CD14-positive monocyte (primary cell): ENCODE results near the gene PLA2G2A. TPM values are rescaled to one million over a fixed set of nuclear protein-coding genes. Genes with fewer than 3 reads are reported as not detected.

Experiments used
- DNase-seq, 3 donors: peaks; one replicate each; pipeline ENCODE4 v3.0.0-alpha.2; 2011 to 2022
- H2AFZ ChIP-seq: 2 replicates; pipeline ENCODE4 v1.6.0; 2012; ENCODE audit warnings: mild to moderate bottlenecking, low read depth, low read length, inconsistent platforms; ENCODE audit not compliant: insufficient read depth, poor library complexity, severe bottlenecking
- H3K27ac ChIP-seq, 2 donors: 1 replicate in 1 of 2; 2 replicates in 1 of 2; pipeline ENCODE4 v1.5.1; 2012 to 2013; ENCODE audit warnings: low read length in 2 of 2, control low read depth in 1 of 2, inconsistent platforms in 1 of 2, low read depth in 1 of 2, mild to moderate bottlenecking in 1 of 2
- H3K27me3 ChIP-seq, 2 donors: one replicate each; pipeline versions ENCODE4 v1.6.0 to v1.6.1; 2011 to 2013; ENCODE audit warnings: low read length in 2 of 2; ENCODE audit not compliant: control insufficient read depth in 2 of 2, insufficient read depth in 2 of 2
- H3K36me3 ChIP-seq, 2 donors: replicated peaks in 1 of 2; 1 replicate in 1 of 2; 2 replicates in 1 of 2; pipeline versions ENCODE4 v1.5.1 to v1.6.1; 2012 to 2013; ENCODE audit warnings: low read length in 2 of 2, control low read depth in 1 of 2, inconsistent platforms in 1 of 2, mild to moderate bottlenecking in 1 of 2; ENCODE audit not compliant: insufficient read depth in 2 of 2, control insufficient read depth in 1 of 2
- H3K4me1 ChIP-seq, 2 donors: 1 replicate in 1 of 2; 2 replicates in 1 of 2; pipeline versions ENCODE4 v1.5.1 to v1.6.1; 2012 to 2013; ENCODE audit warnings: low read length in 2 of 2, control low read depth in 1 of 2, inconsistent platforms in 1 of 2, mild to moderate bottlenecking in 1 of 2, moderate library complexity in 1 of 2; ENCODE audit not compliant: insufficient read depth in 2 of 2, control insufficient read depth in 1 of 2
- H3K4me2 ChIP-seq: replicated peaks from 2 replicates; pipeline ENCODE3; 2012; ENCODE audit warnings: low read length, moderate library complexity, mild to moderate bottlenecking; ENCODE audit not compliant: poor library complexity, severe bottlenecking; ENCODE audit errors: extremely low read depth
- H3K4me3 ChIP-seq, 3 experiments: fragments of 200-600 bp in 1 of 3; sonication (generic) in 1 of 3; replicated peaks in 1 of 3; 1 replicate in 2 of 3; 2 replicates in 1 of 3; pipeline ENCODE4 v1.5.1; 2011 to 2013; ENCODE audit warnings: low read length in 3 of 3, mild to moderate bottlenecking in 3 of 3, control low read depth in 2 of 3, low read depth in 2 of 3, inconsistent platforms in 1 of 3, moderate library complexity in 1 of 3
- H3K79me2 ChIP-seq: 2 replicates; pipeline ENCODE4 v1.6.0; 2012; ENCODE audit warnings: mild to moderate bottlenecking, control low read depth, inconsistent platforms, low read length, moderate library complexity; ENCODE audit not compliant: insufficient read depth
- H3K9ac ChIP-seq: 2 replicates; pipeline ENCODE4 v1.6.0; 2017; ENCODE audit warnings: low read length, mild to moderate bottlenecking; ENCODE audit not compliant: insufficient read depth, poor library complexity, severe bottlenecking
- H3K9me3 ChIP-seq, 2 donors: replicated peaks in 1 of 2; 1 replicate in 1 of 2; 2 replicates in 1 of 2; pipeline versions ENCODE4 v1.5.1 to v1.6.1; 2012 to 2013; ENCODE audit warnings: low read length in 2 of 2, control low read depth in 1 of 2; ENCODE audit not compliant: control insufficient read depth in 1 of 2, insufficient read depth in 1 of 2
- H4K20me1 ChIP-seq: 2 replicates; pipeline ENCODE4 v1.6.0; 2012; ENCODE audit warnings: mild to moderate bottlenecking, low read length, control low read depth, moderate library complexity; ENCODE audit not compliant: insufficient read depth
- H3K27ac Mint-ChIP-seq, 7 donors: one replicate each; pipeline ENCODE4 v1.8.0; 2020; ENCODE audit warnings: mild to moderate bottlenecking in 7 of 7, mixed read lengths in 7 of 7, moderate library complexity in 6 of 7, inconsistent platforms in 2 of 7
- H3K27me3 Mint-ChIP-seq, 3 donors: one replicate each; pipeline ENCODE4 v1.8.0; 2021 to 2022; ENCODE audit warnings: low read depth in 3 of 3, mild to moderate bottlenecking in 3 of 3, mixed read lengths in 3 of 3, moderate library complexity in 3 of 3, inconsistent platforms in 1 of 3
- H3K36me3 Mint-ChIP-seq, 2 donors: one replicate each; pipeline ENCODE4 v1.8.0; 2020; ENCODE audit warnings: mixed read lengths in 2 of 2, inconsistent platforms in 1 of 2, mild to moderate bottlenecking in 1 of 2
- H3K4me1 Mint-ChIP-seq: one replicate; pipeline ENCODE4 v1.8.0; 2020; ENCODE audit warnings: mild to moderate bottlenecking, mixed read lengths
- H3K4me3 Mint-ChIP-seq, 2 donors: one replicate each; pipeline ENCODE4 v1.8.0; 2020; ENCODE audit warnings: mild to moderate bottlenecking in 2 of 2, mixed read lengths in 2 of 2, moderate library complexity in 1 of 2
- H3K9me3 Mint-ChIP-seq, 7 donors: one replicate each; pipeline ENCODE4 v1.8.0; 2020 to 2022; ENCODE audit warnings: mixed read lengths in 7 of 7, mild to moderate bottlenecking in 6 of 7, moderate library complexity in 6 of 7, inconsistent platforms in 2 of 7
- WGBS: methylation state at CpG from one replicate; pipeline ENCODE4 v1.1.5; 2013; ENCODE audit warnings: missing lambda C conversion rate; ENCODE audit not compliant: insufficient coverage; 5-methylcytosine and 5-hydroxymethylcytosine counted together
- intact Hi-C, 2 donors: fragments of 100-400 bp; cut with micrococcal nuclease; formaldehyde crosslinking; loops; one replicate each; pipeline versions ENCODE4 v1.15.0 to v1.15.1; 2023
- polyA plus RNA-seq, 3 donors: library from polyadenylated mRNA; depleted of rRNA in 1 of 3; unstranded in 2 of 3; stranded (reverse) in 1 of 3; fragments of 300-500 nt in 2 of 3; fragments of >200 nt in 1 of 3; fragmentation: Illumina TruSeq in 2 of 3; gene quantifications; 1 replicate in 2 of 3; 2 replicates in 1 of 3; pipeline ENCODE4 v1.2.3, GENCODE V29; 2012 to 2021
- TF ChIP-seq, protein P1 (sequence below): fragments of 200-600 bp; IDR thresholded peaks from one replicate; pipeline ENCODE4 v1.8.0; 2022; ENCODE audit warnings: antibody characterized with exemption, mild to moderate bottlenecking

PLA2G2A gene
- polyA plus RNA-seq, 3 donors: not detected

DNA sequence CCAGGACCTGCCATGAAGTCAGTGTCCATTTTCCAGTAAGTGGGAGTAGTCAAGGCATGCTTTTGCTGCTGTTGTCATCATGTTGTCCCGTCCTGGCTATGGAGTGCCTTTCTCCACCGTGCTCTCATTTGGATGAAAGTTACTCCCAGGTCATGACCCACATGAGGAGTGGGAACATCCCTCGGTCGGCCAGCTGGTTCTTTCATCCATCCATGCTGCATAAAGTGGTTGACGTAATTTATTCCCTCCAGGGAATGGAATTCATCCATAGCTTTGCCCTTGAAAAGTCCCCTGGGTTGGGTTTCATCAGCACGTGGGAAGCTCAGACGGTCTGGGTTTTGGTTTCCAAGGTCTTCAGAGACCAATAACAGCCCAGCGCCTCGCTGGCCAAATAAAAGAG lies 11.6 kb downstream of the PLA2G2A start:
- H3K27me3 Mint-ChIP-seq: peaks cover 6 to 22% (median 16%) of the 10 kb centered on the region in 3 donors
- H3K79me2 ChIP-seq: no peaks in the 10 kb centered on the region
- no peaks in the 10 kb centered on the region for H3K36me3 Mint-ChIP-seq
- H3K9me3 ChIP-seq: no peaks in the 10 kb centered on the region
- H3K9ac ChIP-seq: no peak overlapping the region
- H3K4me3 Mint-ChIP-seq: no peak overlapping the region
- H2AFZ ChIP-seq: no peak overlapping the region
- intact Hi-C loops: no loop called here
- WGBS: 88% methylated on average over 9 of the region's 9 CpGs
- no peak for DNase-seq
- H3K27me3 ChIP-seq: no peaks in the 10 kb centered on the region
- no peaks in the 10 kb centered on the region for H3K4me1 Mint-ChIP-seq
- no peak overlapping the region for H3K4me2 ChIP-seq
- H3K4me3 ChIP-seq: no peak overlapping the region
- peaks cover 0 to 7% (median 2%) of the 10 kb centered on the region in 7 donors for H3K9me3 Mint-ChIP-seq
- H3K4me1 ChIP-seq: no peaks in the 10 kb centered on the region
- no peak overlapping the region for H3K27ac Mint-ChIP-seq
- no peaks in the 10 kb centered on the region for H3K36me3 ChIP-seq
- TF ChIP-seq, protein P1, sequence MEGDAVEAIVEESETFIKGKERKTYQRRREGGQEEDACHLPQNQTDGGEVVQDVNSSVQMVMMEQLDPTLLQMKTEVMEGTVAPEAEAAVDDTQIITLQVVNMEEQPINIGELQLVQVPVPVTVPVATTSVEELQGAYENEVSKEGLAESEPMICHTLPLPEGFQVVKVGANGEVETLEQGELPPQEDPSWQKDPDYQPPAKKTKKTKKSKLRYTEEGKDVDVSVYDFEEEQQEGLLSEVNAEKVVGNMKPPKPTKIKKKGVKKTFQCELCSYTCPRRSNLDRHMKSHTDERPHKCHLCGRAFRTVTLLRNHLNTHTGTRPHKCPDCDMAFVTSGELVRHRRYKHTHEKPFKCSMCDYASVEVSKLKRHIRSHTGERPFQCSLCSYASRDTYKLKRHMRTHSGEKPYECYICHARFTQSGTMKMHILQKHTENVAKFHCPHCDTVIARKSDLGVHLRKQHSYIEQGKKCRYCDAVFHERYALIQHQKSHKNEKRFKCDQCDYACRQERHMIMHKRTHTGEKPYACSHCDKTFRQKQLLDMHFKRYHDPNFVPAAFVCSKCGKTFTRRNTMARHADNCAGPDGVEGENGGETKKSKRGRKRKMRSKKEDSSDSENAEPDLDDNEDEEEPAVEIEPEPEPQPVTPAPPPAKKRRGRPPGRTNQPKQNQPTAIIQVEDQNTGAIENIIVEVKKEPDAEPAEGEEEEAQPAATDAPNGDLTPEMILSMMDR: no peak
- H3K27ac ChIP-seq: no peak overlapping the region
- H4K20me1 ChIP-seq: no peaks in the 10 kb centered on the region

DNA sequence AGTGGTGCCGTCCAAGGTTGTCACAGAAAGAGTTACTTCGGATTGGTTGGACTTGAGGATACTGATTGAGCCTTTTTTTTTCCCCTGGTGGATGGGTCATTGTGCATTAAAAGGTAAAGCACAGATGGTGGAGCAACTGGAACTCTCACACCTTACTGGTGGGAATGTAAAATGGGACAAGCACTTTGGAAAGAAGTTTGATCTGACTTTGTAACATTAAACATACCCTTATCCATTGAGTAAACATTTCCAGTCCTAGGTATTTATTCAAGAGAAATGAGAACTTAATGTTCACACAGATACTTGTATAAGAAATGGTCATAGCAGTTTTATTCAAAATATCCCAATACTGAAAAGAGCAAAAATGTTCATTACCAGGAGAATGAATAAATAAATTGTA lies 14.9 kb downstream of the PLA2G2A start:
- no peak for DNase-seq
- WGBS: no CpG with 5 or more reads among the region's 2 CpGs
- no peak overlapping the region for H2AFZ ChIP-seq
- Mint-ChIP-seq H3K4me3 (no peak overlapping the region), H3K27ac (no peak overlapping the region), H3K9me3 (peaks cover 0 to 7% (median 2%) of the 10 kb centered on the region in 7 donors), H3K36me3 (no peaks in the 10 kb centered on the region), H3K4me1 (no peaks in the 10 kb centered on the region), H3K27me3 (peaks cover 5 to 11% (median 6%) of the 10 kb centered on the region in 3 donors)
- no peaks in the 10 kb centered on the region for H3K36me3 ChIP-seq
- H3K4me1 ChIP-seq: no peaks in the 10 kb centered on the region
- no peak overlapping the region for H3K4me3 ChIP-seq
- no peaks in the 10 kb centered on the region for H3K79me2 ChIP-seq
- no peaks in the 10 kb centered on the region for H4K20me1 ChIP-seq
- H3K27ac ChIP-seq: no peak overlapping the region
- H3K9me3 ChIP-seq: no peaks in the 10 kb centered on the region
- no peak overlapping the region for H3K9ac ChIP-seq
- TF ChIP-seq, protein P1: no peak
- intact Hi-C loops: no loop called here
- no peaks in the 10 kb centered on the region for H3K27me3 ChIP-seq
- H3K4me2 ChIP-seq: no peak overlapping the region
